ENCODE data around the gene CMPK2. TPM values are rescaled to one million over a fixed set of nuclear protein-coding genes. Genes with fewer than 3 reads are reported as not detected.

CMPK2 gene
- total RNA-seq, 1 donor: 31.5 TPM

DNA sequence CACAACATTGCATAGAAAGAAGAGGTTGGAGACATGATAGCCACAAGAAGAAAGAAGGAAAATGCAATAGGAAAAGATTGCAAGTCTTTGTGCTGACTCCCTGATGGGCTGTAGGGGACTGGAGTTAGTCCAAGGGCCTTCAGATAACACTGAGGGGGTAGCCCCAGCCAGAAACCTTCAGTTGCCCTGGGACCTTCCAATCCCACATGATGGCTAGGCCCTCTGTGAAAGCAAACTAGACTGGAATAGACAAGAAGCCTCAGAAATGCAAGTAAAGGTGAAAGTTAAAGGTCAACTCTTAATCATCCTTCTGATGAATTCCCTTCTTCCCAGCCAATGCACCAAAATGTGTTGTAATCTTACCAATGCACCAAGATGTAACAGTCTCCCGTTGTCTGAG is 19.2 kb downstream of the CMPK2 start:
- no peak for DNase-seq (ENCODE audit: low read depth in 2 of 3, low spot score in 2 of 3)

DNA sequence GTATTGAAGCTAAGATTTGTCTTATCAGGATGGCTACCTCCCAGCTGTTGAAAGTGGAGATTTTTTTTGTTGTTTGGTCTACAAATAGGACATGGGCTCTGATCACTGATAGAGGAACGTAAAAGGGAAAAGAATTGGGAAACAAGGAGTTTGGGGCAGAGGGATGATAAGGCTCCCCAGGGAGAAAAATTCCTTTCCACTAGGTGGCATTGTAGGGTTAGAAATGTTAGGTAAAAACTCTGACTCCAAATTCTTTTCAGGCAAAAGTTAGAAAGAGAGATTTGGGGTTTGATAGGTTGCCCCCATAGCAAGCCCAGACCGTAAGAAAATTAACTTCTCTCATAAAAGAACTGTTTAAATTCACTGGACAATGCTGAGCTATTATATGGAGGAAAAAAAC is 19.8 kb downstream of the CMPK2 start:
- no peak for DNase-seq (ENCODE audit: low read depth in 2 of 3, low spot score in 2 of 3)

DNA sequence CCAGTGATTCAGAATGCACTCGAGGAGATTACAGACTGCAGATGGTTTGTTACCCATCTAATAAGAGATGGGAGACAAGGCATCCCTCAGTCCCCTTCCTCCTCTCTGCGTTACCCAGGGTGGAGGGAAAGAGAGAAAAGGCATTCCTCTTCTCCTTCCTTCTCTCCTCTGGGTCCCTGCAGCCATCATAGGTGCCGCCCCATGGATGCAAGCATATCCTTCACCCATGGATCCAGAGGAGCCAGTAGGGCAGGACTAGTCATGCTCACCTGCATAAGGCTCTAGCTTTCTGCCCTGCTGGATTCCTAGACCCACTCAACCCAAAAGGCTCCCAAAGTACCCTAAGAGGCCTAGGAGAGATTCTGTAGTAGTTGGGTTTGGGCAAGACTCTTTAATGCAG is 20.4 kb downstream of the CMPK2 start:
- peak in 1 of 3 donors; percentile 65 for DNase-seq (ENCODE audit: low read depth in 2 of 3, low spot score in 2 of 3)

GRCh38 chr2:6841537-6842287 is 24.0 kb downstream of the CMPK2 start:
- no peak for DNase-seq (ENCODE audit: low read depth in 2 of 3, low spot score in 2 of 3)

GRCh38 chr2:6838673-6839319 is 26.9 kb downstream of the CMPK2 start:
- DNase-seq (ENCODE audit: low read depth in 2 of 3, low spot score in 2 of 3): no peak

GRCh38 chr2:6835467-6835866 is 30.2 kb downstream of the CMPK2 start:
- no peak for DNase-seq (ENCODE audit: low read depth in 2 of 3, low spot score in 2 of 3)

- DNase-seq (ENCODE audit: low read depth in 2 of 3, low spot score in 2 of 3): no peak
Observed at GRCh38 chr2:6834163-6834562, 31.5 kb downstream of the CMPK2 start.

- no peak for DNase-seq (ENCODE audit: low read depth in 2 of 3, low spot score in 2 of 3)
Observed at GRCh38 chr2:6833300-6833604, 32.5 kb downstream of the CMPK2 start.

DNA sequence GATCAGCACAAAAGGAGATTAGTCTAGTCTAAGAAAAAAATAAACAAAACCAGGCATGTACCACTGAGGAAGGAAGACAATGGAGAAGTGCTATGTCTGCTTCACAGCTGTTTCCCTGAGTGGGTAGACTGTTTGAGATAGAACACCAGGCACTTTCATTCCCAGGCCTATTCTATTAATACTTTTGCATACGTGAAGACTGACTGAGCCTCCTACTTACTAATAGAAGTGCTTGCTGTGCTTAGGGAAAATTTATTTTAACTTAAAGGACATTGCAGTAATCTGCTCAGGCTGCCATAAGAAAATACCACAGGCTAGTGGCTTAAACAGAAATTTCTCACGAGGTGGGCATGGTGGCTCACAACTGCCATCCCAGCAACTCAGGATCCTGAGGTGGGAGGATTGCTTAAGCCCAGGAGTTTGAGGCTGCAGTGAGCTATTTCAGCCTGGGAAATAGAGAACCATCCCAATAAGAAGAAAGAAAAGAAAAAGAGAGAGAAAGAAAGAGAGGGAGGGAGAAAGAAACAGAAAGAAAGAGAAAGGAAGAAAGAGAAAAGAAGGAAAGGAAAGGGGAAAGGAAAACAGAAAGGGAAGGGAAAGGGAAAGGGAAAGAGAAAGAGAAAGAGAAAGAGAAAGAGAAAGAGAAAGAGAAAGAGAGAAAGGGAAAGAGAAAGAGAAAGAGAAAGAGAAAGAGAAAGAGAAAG is 33.0 kb downstream of the CMPK2 start:
- no peak for DNase-seq (ENCODE audit: low read depth in 2 of 3, low spot score in 2 of 3)

DNA sequence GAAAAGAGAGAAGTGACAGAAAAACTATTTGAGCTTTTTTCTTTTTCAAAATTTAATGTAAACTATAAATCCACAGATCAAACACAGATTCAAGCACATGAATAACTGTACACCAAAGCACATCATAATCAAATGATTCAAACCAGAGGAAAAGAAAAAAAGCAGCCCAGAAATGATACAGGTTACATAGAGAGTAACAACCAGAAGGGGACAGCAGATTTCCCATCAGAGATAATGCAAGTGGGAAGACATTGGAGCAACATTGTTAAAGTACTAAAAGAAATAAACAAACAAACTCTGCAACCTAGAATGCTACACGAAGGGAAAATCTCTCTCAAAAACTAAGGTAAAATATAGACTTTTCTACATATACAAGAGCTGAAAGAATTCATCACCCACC is 34.5 kb downstream of the CMPK2 start:
- peak in 1 of 3 donors; percentile 47 for DNase-seq (ENCODE audit: low read depth in 2 of 3, low spot score in 2 of 3)

GRCh38 chr2:6828299-6828584 is 37.5 kb downstream of the CMPK2 start:
- DNase-seq (ENCODE audit: low read depth in 2 of 3, low spot score in 2 of 3): peak in 2 of 3 donors; percentile 39 to 66

DNA sequence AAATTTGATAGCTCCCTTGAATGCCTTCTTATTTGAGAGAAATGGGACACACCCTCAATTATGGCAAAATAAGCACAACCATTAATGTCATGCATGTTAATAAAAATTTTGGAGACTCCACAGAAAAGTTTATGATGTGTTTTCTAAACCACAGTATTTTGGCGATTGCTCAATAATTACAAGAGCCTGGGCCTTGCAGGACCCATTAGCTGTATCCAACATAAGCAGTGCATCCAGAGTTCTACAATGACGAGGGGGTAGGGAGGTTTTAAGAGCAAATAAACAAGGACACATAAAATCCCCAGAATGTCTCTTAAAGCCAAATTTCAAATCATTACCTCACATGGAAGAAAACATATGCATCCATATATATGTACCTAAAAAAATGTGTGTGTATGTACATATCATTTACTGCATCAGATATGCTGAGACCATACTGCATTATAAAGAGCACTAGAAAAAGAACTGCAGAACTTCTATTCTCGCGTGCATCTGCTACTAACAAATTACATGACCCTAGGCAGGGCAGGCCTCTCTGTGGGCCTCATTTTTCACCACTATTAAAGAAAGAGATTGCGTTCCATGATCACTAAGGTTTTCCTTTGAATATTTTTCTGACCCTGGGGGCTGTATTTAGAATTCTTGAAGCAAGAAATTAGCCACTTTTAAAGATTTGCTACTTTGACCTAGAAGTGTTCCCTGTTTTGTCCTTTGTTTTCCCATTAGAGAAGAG is 38.0 kb downstream of the CMPK2 start:
- no peak for DNase-seq (ENCODE audit: low read depth in 2 of 3, low spot score in 2 of 3)

- DNase-seq (ENCODE audit: low read depth in 2 of 3, low spot score in 2 of 3): peak; percentile 21 to 67 (median 62)
Observed at GRCh38 chr2:6826081-6826913, 39.4 kb downstream of the CMPK2 start.

GRCh38 chr2:6824962-6825361 is 40.7 kb downstream of the CMPK2 start:
- no peak for DNase-seq (ENCODE audit: low read depth in 2 of 3, low spot score in 2 of 3)

GRCh38 chr2:6823111-6823510 is 42.6 kb downstream of the CMPK2 start:
- no peak for DNase-seq (ENCODE audit: low read depth in 2 of 3, low spot score in 2 of 3)

- no peak for DNase-seq (ENCODE audit: low read depth in 2 of 3, low spot score in 2 of 3)
Observed at GRCh38 chr2:6822406-6822805, 43.3 kb downstream of the CMPK2 start.

DNA sequence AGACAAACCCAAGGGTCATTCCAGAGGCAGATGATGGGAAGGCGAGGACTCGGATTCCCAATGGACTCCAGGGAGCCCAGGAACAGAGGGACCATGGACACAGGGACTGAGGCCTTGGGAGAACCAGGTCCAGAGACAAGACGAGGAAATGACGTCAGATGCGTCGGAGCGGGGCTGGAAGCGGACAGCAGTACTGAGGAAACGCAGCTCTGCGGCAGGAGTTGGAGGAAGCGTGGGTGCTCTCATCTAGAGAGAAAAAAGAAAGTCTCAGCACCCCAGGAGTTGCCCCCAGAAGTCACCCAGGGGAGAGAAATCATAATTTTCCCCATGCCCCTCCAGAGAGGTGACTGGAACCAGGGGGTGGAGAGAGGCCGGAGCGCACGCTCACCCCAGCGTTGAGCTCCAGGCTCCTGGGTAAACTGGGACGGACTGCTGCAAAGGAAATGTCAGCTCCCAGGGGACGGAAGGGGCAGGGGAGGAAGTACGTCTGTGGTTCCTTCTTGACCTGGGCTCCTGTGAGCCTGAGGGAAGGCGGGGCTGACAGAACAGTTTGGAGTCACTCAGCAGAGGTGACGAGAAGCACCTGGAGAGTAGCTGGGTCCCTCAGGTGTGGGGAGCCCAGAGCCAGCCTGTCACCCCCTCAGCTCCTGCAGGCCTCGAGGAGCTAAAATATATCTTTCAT is 44.7 kb downstream of the CMPK2 start:
- DNase-seq (ENCODE audit: low read depth in 2 of 3, low spot score in 2 of 3): no peak

- DNase-seq (ENCODE audit: low read depth in 2 of 3, low spot score in 2 of 3): no peak
Observed at GRCh38 chr2:6820236-6820635, 45.5 kb downstream of the CMPK2 start.

GRCh38 chr2:6819668-6820067 is 46.0 kb downstream of the CMPK2 start:
- DNase-seq (ENCODE audit: low read depth in 2 of 3, low spot score in 2 of 3): no peak

DNA sequence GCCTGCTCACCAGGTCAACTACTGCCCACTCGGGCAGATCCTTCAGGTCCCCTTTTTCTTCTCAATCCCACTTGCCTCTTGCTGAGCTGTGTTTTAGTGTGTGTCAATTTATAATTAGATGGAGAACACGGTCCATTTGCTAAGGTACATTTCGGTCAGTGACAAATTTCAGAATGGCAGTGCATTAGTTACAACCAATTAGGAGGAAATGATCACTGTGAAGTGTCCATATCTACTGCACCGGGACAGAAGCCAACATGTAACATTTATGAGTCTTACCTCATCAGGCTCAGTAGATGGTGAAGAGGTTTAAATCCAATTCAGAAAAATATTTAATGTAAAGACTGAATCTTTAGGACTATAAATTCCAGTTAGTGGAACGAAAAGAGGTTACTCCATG is 47.7 kb downstream of the CMPK2 start:
- no peak for DNase-seq (ENCODE audit: low read depth in 2 of 3, low spot score in 2 of 3)

Data from hematopoietic multipotent progenitor cell (in vitro differentiated cells).